Uterus (tissue), 2 donors: Measurements from ENCODE around the gene CABS1.

Experiments
- CTCF ChIP-seq, 4 experiments: fragments of 200-600 bp in 2 of 4; fragments of 450-650 bp in 2 of 4; sonication (generic) in 2 of 4; IDR thresholded peaks; one replicate each; pipeline ENCODE4 v1.5.1; 2016 to 2019; ENCODE audit warnings: antibody characterized with exemption in 4 of 4, mild to moderate bottlenecking in 2 of 4, moderate library complexity in 1 of 4
- POLR2A ChIP-seq, 2 donors: fragments of 450-650 bp; IDR thresholded peaks; one replicate each; pipeline ENCODE4 v1.6.1; 2016; ENCODE audit warnings: antibody characterized with exemption in 2 of 2, mild to moderate bottlenecking in 1 of 2, moderate library complexity in 1 of 2

GRCh38 chr4:70367813-70368212 is 33.0 kb downstream of the CABS1 start:
- no peak for TF ChIP-seq CTCF (IDR thresholded peaks at IDR 0.05)
- TF ChIP-seq POLR2A (IDR thresholded peaks at IDR 0.05), result no peak
